Upper lobe of left lung (tissue), 6 donors: ENCODE results near the gene SYTL1. TPM values are rescaled to one million over a fixed set of nuclear protein-coding genes. Genes with fewer than 3 reads are reported as not detected.
A peak's percentile ranks its signal among the peaks of the same experiment; 100 is the strongest.
"Not testable (repeated sequence)": the region's sequence is repeated elsewhere in the genome, so short reads cannot be mapped to it uniquely, and the experiment has no call there.

Experiments
- ATAC-seq, 2 donors: fragments of 200-7000 bp; cut with Tn5 transposase; one replicate each; pipeline ENCODE4 v1.9.1; 2022; ENCODE audit warnings: mild to moderate bottlenecking in 2 of 2, moderate library complexity in 2 of 2; ENCODE audit not compliant: low FRiP score in 2 of 2
- DNase-seq, 2 donors: peaks; one replicate each; pipeline ENCODE4 v3.0.0-alpha.2; 2019 to 2020
- H3K27ac ChIP-seq, 4 donors: fragments of 200-600 bp; sonication (generic); one replicate each; pipeline ENCODE4 v1.5.1; 2016 to 2019
- H3K27me3 ChIP-seq, 4 donors: fragments of 200-600 bp; sonication (generic); one replicate each; pipeline ENCODE4 v1.5.1; 2017 to 2019
- H3K36me3 ChIP-seq, 4 donors: fragments of 200-600 bp; sonication (generic); one replicate each; pipeline ENCODE4 v1.5.1; 2016 to 2019
- H3K4me1 ChIP-seq, 4 donors: fragments of 200-600 bp; sonication (generic); one replicate each; pipeline ENCODE4 v1.5.1; 2018 to 2019
- H3K4me3 ChIP-seq, 4 donors: fragments of 200-600 bp; sonication (generic); one replicate each; pipeline ENCODE4 v1.5.1; 2017 to 2019; ENCODE audit warnings: mild to moderate bottlenecking in 2 of 4, moderate library complexity in 1 of 4
- H3K9me3 ChIP-seq, 4 donors: fragments of 200-600 bp; sonication (generic); one replicate each; pipeline ENCODE4 v1.5.1; 2018 to 2019
- CTCF ChIP-seq, 6 experiments: fragments of 450-650 bp in 4 of 6; fragments of 200-600 bp in 2 of 6; sonication (generic) in 2 of 6; IDR thresholded peaks; one replicate each; pipeline ENCODE4 v1.5.1; 2016 to 2019; ENCODE audit warnings: antibody characterized with exemption in 6 of 6
- EP300 ChIP-seq, 4 donors: sonication (generic); formaldehyde crosslinking; IDR thresholded peaks; one replicate each; pipeline ENCODE4 v1.5.1; 2017; ENCODE audit warnings: antibody characterized with exemption in 4 of 4, control low read depth in 2 of 4
- POLR2A ChIP-seq, 4 donors: fragments of 450-650 bp; IDR thresholded peaks; one replicate each; pipeline ENCODE4 v1.5.1; 2016 to 2017; ENCODE audit warnings: antibody characterized with exemption in 4 of 4, mild to moderate bottlenecking in 2 of 4
- POLR2AphosphoS5 ChIP-seq, 2 donors: sonication (generic); formaldehyde crosslinking; IDR thresholded peaks; one replicate each; pipeline ENCODE4 v1.5.1; 2017; ENCODE audit warnings: antibody characterized with exemption in 2 of 2
- WGBS, 2 donors: methylation state at CpG; one replicate each; pipeline ENCODE4 v1.1.5; 2017 to 2018; 5-methylcytosine and 5-hydroxymethylcytosine counted together
- total RNA-seq, 6 donors: library from RNA; depleted of rRNA in 4 of 6; stranded (reverse); fragments of >200 nt in 4 of 6; gene quantifications; one replicate each; pipeline versions ENCODE4 v1.1.0 to v1.2.1, GENCODE V29; 2016 to 2021
- donor health status: DM: no; HTN: no; CAD: no; lungs with moderate emphysema.
- donor health status: DM: no; HTN: yes; CAD: no; lungs with severe emphysema.

SYTL1 gene
- total RNA-seq, 6 donors from 2014 or later = 28.7 to 74.4 (median 44.1) TPM

DNA sequence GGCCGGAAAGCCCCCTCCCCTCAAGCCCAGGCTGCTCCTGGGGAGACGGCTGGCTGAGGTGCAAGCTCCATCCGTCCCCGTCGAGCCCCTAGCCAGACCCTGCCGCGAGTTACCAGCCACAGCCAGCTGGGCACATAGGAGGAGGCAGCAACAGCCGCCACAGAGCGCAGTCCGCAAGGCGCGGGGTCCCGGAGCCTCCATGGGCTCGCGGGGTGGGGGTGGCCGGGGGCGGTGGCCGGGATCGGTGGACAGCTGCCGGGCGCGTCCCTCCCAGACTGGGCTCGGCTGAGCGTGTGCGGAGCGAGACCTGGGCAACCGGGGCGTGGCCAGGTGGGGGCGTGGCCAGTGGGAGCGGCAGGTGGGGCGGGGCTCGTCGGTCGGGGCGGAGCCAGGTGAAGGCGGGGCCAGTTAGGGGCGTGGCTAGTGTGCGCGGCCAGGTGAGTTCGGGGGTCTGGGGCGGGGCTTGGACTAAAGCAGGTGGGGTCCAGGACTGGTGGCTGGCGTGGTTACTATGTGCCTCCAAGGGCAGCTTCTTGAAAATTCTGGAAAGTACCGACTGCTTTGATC, 41.3 kb downstream of the SYTL1 start, which contains the start of gene CD164L2:
Gene CD164L2 (minus strand): TSS at position 295 of the 567 bp plus-strand sequence. CDS start 94 bp downstream, at position 201.
- Histone ChIP-seq H3K9me3 (no peaks in the 10 kb centered on the region), H3K27me3 (no peaks in the 10 kb centered on the region), H3K4me1 (peaks cover 10 to 28% (median 21%) of the 10 kb centered on the region in 4 donors), H3K4me3 (peak within 1 kb of the TSS in 3 of 4 donors; percentile 35 to 41 (median 41)), H3K36me3 (no peaks in the 10 kb centered on the region), H3K27ac (no peak within 1 kb of the TSS)
- DNase-seq (peak; percentile 75 to 95), ATAC-seq (peak; percentile 44 to 78)
- WGBS, 2 donors = 24 to 26% methylated on average over 9 to 20 of the region's 43 CpGs
- TF ChIP-seq POLR2A (IDR thresholded peaks at IDR 0.05) (no peak), POLR2AphosphoS5 (IDR thresholded peaks at IDR 0.05) (peak in 1 of 2 donors; percentile 17)

GRCh38 chr1:27383661-27384060, 41.8 kb downstream of the SYTL1 start:
- no peak for TF ChIP-seq EP300 (IDR thresholded peaks at IDR 0.05)
- Histone ChIP-seq H3K9me3 (no peaks in the 10 kb centered on the region), H3K4me1 (peaks cover 10 to 32% (median 25%) of the 10 kb centered on the region in 4 donors), H3K36me3 (no peaks in the 10 kb centered on the region), H3K4me3 (no peak overlapping the region), H3K27ac (no peak overlapping the region), H3K27me3 (no peaks in the 10 kb centered on the region)
- DNase-seq (peak in 1 of 2 donors; percentile 43), ATAC-seq (no peak)
- 89% methylated on average over 8 to 13 of the region's 13 CpGs for WGBS, 2 donors

DNA sequence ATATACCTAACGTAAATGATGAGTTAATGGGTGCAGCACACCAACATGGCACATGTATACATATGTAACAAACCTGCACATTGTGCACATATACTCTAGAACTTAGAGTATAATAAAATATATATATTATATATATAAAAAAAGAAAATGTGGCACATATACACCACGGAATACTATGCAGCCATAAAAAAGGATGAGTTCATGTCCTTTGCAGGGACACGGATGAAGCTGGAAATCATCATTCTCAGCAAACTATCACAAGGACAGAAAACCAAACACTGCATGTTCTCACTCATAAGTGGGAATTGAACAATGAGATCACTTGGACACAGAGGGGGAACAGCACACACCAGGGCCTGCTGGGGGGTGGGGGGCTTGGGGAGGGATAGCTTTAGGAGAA, 43.0 kb downstream of the SYTL1 start:
- H3K9me3 ChIP-seq, DNase-seq, H3K27me3 ChIP-seq, H3K36me3 ChIP-seq, H3K4me3 ChIP-seq, H3K27ac ChIP-seq, ATAC-seq: not testable (repeated sequence)
- WGBS, 2 donors = 90 to 94% methylated on average over 3 of the region's 3 CpGs
- peaks cover 10 to 28% (median 23%) of the 10 kb centered on the region in 4 donors for H3K4me1 ChIP-seq

GRCh38 chr1:27388337-27389005, 46.6 kb downstream of the SYTL1 start:
- Histone ChIP-seq H3K4me1 (peaks cover 22 to 31% (median 27%) of the 10 kb centered on the region in 4 donors), H3K4me3 (no peak overlapping the region), H3K27me3 (no peaks in the 10 kb centered on the region), H3K27ac (peak overlapping the region in 3 of 4 donors; percentile 46 to 88 (median 81)), H3K36me3 (no peaks in the 10 kb centered on the region), H3K9me3 (no peaks in the 10 kb centered on the region)
- peak in 1 of 2 donors; percentile 83 for DNase-seq
- peak; percentile 81 to 92 (median 88) for TF ChIP-seq CTCF (IDR thresholded peaks at IDR 0.05)
- TF ChIP-seq POLR2AphosphoS5 (IDR thresholded peaks at IDR 0.05) = no peak
- peak in 1 of 2 donors; percentile 41 for ATAC-seq
- WGBS, 2 donors = 40 to 50% methylated on average over 5 of the region's 5 CpGs

- H3K27me3 ChIP-seq = no peaks in the 10 kb centered on the region
- peak; percentile 5 to 10 for ATAC-seq
These were observed 49.8 kb downstream of the SYTL1 start for GRCh38 chr1:27391511-27392095.

More at GRCh38 chr1:27391511-27392095, 49.8 kb downstream of the SYTL1 start:
- H3K36me3 ChIP-seq = no peaks in the 10 kb centered on the region
- H3K4me3 ChIP-seq = peak overlapping the region in 3 of 4 donors; percentile 43 to 56 (median 53)
- H3K9me3 ChIP-seq = no peaks in the 10 kb centered on the region
- peak overlapping the region; percentile 73 to 88 (median 79) for H3K27ac ChIP-seq
- TF ChIP-seq POLR2AphosphoS5 (IDR thresholded peaks at IDR 0.05) (peak; percentile 64 to 71), EP300 (IDR thresholded peaks at IDR 0.05) (peak in 1 of 4 donors; percentile 59), POLR2A (IDR thresholded peaks at IDR 0.05) (peak in 2 of 4 donors; percentile 13 to 32), CTCF (IDR thresholded peaks at IDR 0.05) (no peak)
- H3K4me1 ChIP-seq = peaks cover 24 to 43% (median 31%) of the 10 kb centered on the region in 4 donors
- peak in 1 of 2 donors; percentile 77 for DNase-seq
- 13% methylated on average over 6 to 11 of the region's 13 CpGs for WGBS, 2 donors
